HG02678 (cell line): Measurements from ENCODE around the gene ABHD8.
"Not testable (repeated sequence)": the region's sequence is repeated elsewhere in the genome, so short reads cannot be mapped to it uniquely, and the experiment has no call there.

Source experiments
- ATAC-seq: cut with Tn5 transposase; IDR thresholded peaks from one replicate; pipeline ENCODE4 v1.9.1; 2021; ENCODE audit warnings: mild to moderate bottlenecking, moderate library complexity; ENCODE audit not compliant: unreplicated experiment

Gene ABHD8

GRCh38 chr19:17300992-17301619, 2.1 kb downstream of the ABHD8 start:
- ATAC-seq = no peak

GRCh38 chr19:17296976-17297375, 6.2 kb downstream of the ABHD8 start:
- ATAC-seq = no peak

GRCh38 chr19:17296273-17296672, 7.0 kb downstream of the ABHD8 start:
- ATAC-seq = no peak

- not testable (repeated sequence) for ATAC-seq
These were observed 7.7 kb downstream of the ABHD8 start for GRCh38 chr19:17295551-17295950.

- no peak for ATAC-seq
These were observed 9.0 kb downstream of the ABHD8 start for GRCh38 chr19:17294051-17294891.

- no peak for ATAC-seq
These were observed 9.6 kb downstream of the ABHD8 start for GRCh38 chr19:17293605-17294004.

GRCh38 chr19:17292301-17293074, 10.7 kb downstream of the ABHD8 start:
- peak; percentile 80 for ATAC-seq

GRCh38 chr19:17289489-17289888, 13.7 kb downstream of the ABHD8 start:
- no peak for ATAC-seq

- no peak for ATAC-seq
These were observed 16.5 kb downstream of the ABHD8 start for GRCh38 chr19:17286752-17287151.

GRCh38 chr19:17286263-17286662, 17.0 kb downstream of the ABHD8 start:
- ATAC-seq = no peak

GRCh38 chr19:17285415-17286135, 17.6 kb downstream of the ABHD8 start:
- no peak for ATAC-seq

GRCh38 chr19:17283504-17283996, 19.7 kb downstream of the ABHD8 start:
- ATAC-seq = no peak

- peak; percentile 75 for ATAC-seq
These were observed 20.6 kb downstream of the ABHD8 start for GRCh38 chr19:17282488-17283125.

GRCh38 chr19:17281391-17282304, 21.6 kb downstream of the ABHD8 start, which contains the start of gene ANKLE1:
ANKLE1 (plus strand) TSS chr19:17281901; CDS start chr19:17281921, 20 bp downstream.
- no peak for ATAC-seq

GRCh38 chr19:17279436-17279835, 23.8 kb downstream of the ABHD8 start:
- no peak for ATAC-seq

GRCh38 chr19:17275441-17276175, 27.6 kb downstream of the ABHD8 start:
- no peak for ATAC-seq

GRCh38 chr19:17274892-17275291, 28.3 kb downstream of the ABHD8 start:
- ATAC-seq = not testable (repeated sequence)

GRCh38 chr19:17268754-17269153, 34.5 kb downstream of the ABHD8 start:
- no peak for ATAC-seq
